Calu3 (cell line): ENCODE measurements around the gene MED15. TPM values are rescaled to one million over a fixed set of nuclear protein-coding genes. Genes with fewer than 3 reads are reported as not detected.

ENCODE experiments used
- BruUV-seq: library from RNA; stranded (reverse); fragments of 400-500 nt; replicated peaks from 2 replicates; lab custom pipeline; 2021; lab: Mats Ljungman, UMichigan
- CTCF ChIA-PET: fragments of 300-600 bp; sonication (Branson Sonifier 250); formaldehyde crosslinking; loops from one replicate; lab custom pipeline; 2022; ENCODE audit warnings: antibody characterized with exemption; lab: Charles Lee
- DNase-seq: peaks from one replicate; pipeline ENCODE4 v3.0.0; 2022
- H3K27ac Mint-ChIP-seq: one replicate; pipeline ENCODE4 v1.8.0; 2022; ENCODE audit warnings: mixed read lengths; ENCODE audit not compliant: unreplicated experiment
- H3K27me3 Mint-ChIP-seq: one replicate; pipeline ENCODE4 v1.8.0; 2022; ENCODE audit warnings: mixed read lengths; ENCODE audit not compliant: unreplicated experiment
- H3K36me3 Mint-ChIP-seq: one replicate; pipeline ENCODE4 v1.8.0; 2022; ENCODE audit warnings: mild to moderate bottlenecking, moderate library complexity, mixed read lengths; ENCODE audit not compliant: insufficient read depth, unreplicated experiment
- H3K4me1 Mint-ChIP-seq: one replicate; pipeline ENCODE4 v1.8.0; 2022; ENCODE audit warnings: mild to moderate bottlenecking, low read depth, mixed read lengths; ENCODE audit not compliant: unreplicated experiment
- H3K4me3 Mint-ChIP-seq: one replicate; pipeline ENCODE4 v1.8.0; 2022; ENCODE audit warnings: mild to moderate bottlenecking, low read depth, moderate library complexity, mixed read lengths; ENCODE audit not compliant: unreplicated experiment
- H3K9me3 Mint-ChIP-seq: one replicate; pipeline ENCODE4 v1.8.0; 2022; ENCODE audit warnings: low read depth, mixed read lengths; ENCODE audit not compliant: unreplicated experiment
- intact Hi-C: fragments of 100-400 bp; cut with micrococcal nuclease; formaldehyde crosslinking; loops from one replicate; pipeline ENCODE4 v1.10.0; 2022; ENCODE audit not compliant: unreplicated experiment
- total RNA-seq: library from RNA; stranded (reverse); gene quantifications from 2 replicates; pipeline ENCODE4 v1.2.3, GENCODE V29; 2022
- TF ChIP-seq, protein P1 (sequence below): fragments of 200-600 bp; IDR thresholded peaks from one replicate; pipeline ENCODE4 v1.8.0; 2022; ENCODE audit warnings: antibody characterized with exemption; ENCODE audit not compliant: unreplicated experiment

The MED15 gene
- total RNA-seq, 1 experiment from 2014 or later: 144 TPM

DNA sequence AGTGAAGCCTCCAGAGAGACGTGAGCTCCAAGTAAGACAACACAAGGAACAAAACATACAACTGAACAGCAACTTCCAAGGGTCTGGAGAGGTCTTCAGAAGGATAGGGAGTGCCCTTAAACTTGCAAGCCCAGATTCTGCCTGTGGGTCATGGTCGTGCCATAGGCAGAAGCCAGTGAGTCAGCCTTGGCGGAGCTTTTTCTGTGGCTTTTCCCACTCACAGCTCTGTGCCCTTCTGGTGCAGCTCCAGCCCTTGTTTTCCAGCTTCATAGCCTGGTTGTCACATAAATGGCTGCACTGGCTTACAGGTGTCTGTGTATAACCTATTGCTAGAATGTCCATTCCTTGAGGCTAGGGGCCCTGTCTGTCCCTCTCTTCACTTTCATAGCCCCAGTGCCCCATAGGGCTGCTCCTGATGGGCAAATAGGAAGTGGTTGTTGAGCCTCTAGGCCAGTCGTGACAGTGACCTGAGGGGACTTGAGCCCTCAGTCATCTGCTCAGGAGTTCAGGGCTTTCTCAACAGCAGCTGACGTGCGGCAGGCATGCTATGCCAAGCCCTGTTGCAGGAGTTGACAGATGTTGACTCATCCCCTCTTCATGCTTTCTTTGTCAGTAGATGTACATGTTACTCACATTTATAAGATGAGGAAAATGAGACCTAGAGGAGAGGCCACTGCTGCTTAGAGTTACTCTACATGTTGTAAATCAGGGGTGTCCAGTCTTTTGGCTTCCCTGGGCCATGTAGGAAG is 7.4 kb downstream of the MED15 start:
- TF ChIP-seq, protein P1, sequence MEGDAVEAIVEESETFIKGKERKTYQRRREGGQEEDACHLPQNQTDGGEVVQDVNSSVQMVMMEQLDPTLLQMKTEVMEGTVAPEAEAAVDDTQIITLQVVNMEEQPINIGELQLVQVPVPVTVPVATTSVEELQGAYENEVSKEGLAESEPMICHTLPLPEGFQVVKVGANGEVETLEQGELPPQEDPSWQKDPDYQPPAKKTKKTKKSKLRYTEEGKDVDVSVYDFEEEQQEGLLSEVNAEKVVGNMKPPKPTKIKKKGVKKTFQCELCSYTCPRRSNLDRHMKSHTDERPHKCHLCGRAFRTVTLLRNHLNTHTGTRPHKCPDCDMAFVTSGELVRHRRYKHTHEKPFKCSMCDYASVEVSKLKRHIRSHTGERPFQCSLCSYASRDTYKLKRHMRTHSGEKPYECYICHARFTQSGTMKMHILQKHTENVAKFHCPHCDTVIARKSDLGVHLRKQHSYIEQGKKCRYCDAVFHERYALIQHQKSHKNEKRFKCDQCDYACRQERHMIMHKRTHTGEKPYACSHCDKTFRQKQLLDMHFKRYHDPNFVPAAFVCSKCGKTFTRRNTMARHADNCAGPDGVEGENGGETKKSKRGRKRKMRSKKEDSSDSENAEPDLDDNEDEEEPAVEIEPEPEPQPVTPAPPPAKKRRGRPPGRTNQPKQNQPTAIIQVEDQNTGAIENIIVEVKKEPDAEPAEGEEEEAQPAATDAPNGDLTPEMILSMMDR: no peak
- BruUV-seq: no TSS peak
- H3K27ac Mint-ChIP-seq: no peak overlapping the region
- intact Hi-C loops: no loop called here
- no peak for DNase-seq
- CTCF ChIA-PET: no interaction called here
- H3K9me3 Mint-ChIP-seq: no peaks in the 10 kb centered on the region
- H3K4me1 Mint-ChIP-seq: peaks cover 59% of the 10 kb centered on the region
- no peak overlapping the region for H3K4me3 Mint-ChIP-seq
- H3K36me3 Mint-ChIP-seq: peaks cover 30% of the 10 kb centered on the region
- no peaks in the 10 kb centered on the region for H3K27me3 Mint-ChIP-seq

DNA sequence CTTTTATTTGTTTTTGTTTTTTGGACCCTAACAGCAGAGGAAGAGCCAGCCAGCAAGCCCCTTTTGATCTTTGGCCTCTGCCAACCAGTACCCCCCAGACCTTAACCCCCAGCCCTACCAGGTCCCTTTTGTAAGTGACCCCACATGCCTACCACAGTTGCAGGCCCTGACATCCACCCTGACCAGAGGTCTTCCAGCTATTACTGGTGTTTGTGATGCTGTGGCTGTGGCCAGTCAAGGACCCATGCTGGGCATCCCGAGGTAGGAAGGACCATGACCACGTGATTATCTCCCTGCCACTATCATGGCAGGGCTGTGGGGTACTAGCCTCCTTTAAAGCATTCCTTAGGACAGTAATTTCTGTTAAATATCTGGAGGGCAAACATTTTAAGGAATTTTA is 9.0 kb downstream of the MED15 start:
- CTCF ChIA-PET: no interaction called here
- Mint-ChIP-seq H3K27ac (no peak overlapping the region), H3K4me1 (peaks cover 45% of the 10 kb centered on the region), H3K36me3 (peaks cover 27% of the 10 kb centered on the region), H3K27me3 (no peaks in the 10 kb centered on the region), H3K9me3 (no peaks in the 10 kb centered on the region), H3K4me3 (no peak overlapping the region)
- TF ChIP-seq, protein P1: no peak
- no peak for DNase-seq
- intact Hi-C loops: no loop called here
- no TSS peak for BruUV-seq

DNA sequence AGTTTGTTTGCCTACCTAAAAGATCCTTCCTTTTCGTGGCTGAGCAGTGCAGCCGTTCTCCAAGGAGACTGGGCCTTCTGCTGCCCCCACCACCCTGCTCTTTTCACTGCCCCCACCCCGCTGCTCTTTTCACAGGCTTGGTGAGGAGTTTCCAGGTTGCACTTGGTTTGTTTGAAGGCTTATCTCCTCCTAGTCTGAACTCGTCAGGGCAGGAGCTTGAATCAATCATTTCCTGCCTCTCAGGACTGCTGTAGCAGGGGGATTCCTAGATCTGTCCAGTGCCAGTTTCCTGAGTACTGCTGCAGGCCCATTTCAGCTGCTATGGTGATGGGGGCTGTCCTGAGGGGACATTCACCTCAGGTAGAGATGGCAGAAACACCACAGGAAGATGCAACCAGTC is 10.0 kb downstream of the MED15 start:
- H3K4me3 Mint-ChIP-seq: no peak overlapping the region
- no TSS peak for BruUV-seq
- no peak overlapping the region for H3K27ac Mint-ChIP-seq
- H3K9me3 Mint-ChIP-seq: no peaks in the 10 kb centered on the region
- intact Hi-C loops: no loop called here
- DNase-seq: no peak
- peaks cover 41% of the 10 kb centered on the region for H3K4me1 Mint-ChIP-seq
- TF ChIP-seq, protein P1: no peak
- H3K36me3 Mint-ChIP-seq: peaks cover 27% of the 10 kb centered on the region
- no peaks in the 10 kb centered on the region for H3K27me3 Mint-ChIP-seq
- CTCF ChIA-PET: interaction anchor here (1.4 kb wide), 1 partner anchor 9 kb away, joined by 3 read pairs; no protein-coding TSS in a partner anchor

DNA sequence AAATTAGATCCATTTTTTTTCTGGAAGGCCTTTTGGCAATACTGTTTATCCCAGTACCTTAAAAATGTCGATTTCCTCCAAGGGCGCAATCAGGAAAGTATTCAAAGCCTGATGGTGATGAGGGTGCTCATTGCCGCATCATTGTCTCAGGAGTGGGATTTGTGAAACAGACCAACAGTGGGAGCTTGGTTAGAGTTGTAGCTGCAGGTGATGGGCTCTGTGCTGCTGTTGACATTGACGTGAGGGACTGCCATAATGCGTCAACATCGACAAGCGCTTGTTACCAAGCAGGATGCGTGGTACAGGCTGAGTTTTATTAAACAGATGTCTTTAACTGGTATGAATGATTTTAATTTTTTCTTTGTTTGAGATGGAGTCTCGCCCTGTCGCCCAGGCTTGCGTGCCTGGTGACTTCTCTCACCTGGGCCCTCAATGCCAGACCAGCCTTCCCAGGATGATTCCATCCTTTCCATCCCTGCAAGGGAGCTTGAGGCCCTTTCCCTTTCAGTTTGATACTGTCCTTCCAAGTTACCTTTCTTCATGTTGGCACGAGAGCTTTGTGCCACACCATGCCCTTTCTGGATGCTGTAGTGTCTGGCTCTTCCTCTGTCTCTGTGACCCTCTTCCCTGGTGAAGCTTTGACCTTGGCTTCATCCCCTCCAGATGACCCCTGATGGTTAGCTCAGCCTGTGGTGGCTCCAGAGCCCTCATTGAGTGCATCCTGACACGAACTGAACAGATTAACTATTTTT is 10.6 kb downstream of the MED15 start:
- Mint-ChIP-seq H3K27me3 (no peaks in the 10 kb centered on the region), H3K27ac (no peak overlapping the region), H3K4me3 (no peak overlapping the region), H3K36me3 (peaks cover 27% of the 10 kb centered on the region), H3K9me3 (no peaks in the 10 kb centered on the region), H3K4me1 (peaks cover 44% of the 10 kb centered on the region)
- CTCF ChIA-PET: interaction anchor here (1.4 kb wide), 1 partner anchor 8 kb away, joined by 3 read pairs; no protein-coding TSS in a partner anchor
- intact Hi-C loops: no loop called here
- DNase-seq: no peak
- no TSS peak for BruUV-seq
- TF ChIP-seq, protein P1: no peak
